Measurements from ENCODE around the gene PROC.

The PROC gene

GRCh38 chr2:127414638-127415592 lies 3.3 kb upstream of the PROC start:
- no peak for DNase-seq (ENCODE audit: low spot score)

GRCh38 chr2:127415593-127416505 lies 2.4 kb upstream of the PROC start:
- DNase-seq (ENCODE audit: low spot score) = peak; percentile 88

DNA sequence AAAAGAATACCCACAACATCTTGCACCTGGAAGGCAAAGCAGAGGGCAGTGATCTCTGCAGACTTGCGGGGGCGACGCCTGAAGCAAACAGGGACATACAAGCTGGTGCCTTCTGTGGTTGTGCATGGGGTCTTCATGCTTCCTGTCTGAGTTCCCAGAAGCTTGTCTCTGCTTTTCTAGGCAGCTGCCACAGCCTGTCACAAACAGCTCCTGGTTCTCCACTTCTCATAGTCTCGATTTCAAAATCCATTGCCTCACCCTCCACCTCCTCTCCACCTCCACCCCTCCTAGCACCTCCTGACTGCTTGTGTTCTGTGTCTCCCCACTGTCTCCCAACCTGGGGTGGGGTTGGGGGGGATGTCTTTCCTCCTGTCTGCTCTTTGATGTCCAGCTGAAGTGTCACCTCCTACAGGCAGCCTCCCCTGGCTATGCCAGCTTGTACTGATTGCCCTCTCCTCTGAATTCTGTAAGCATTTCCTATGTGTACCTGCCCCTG lies 1.7 kb upstream of the PROC start:
- DNase-seq (ENCODE audit: low spot score) = no peak

- DNase-seq (ENCODE audit: low spot score) = no peak
These were observed 821 bp upstream of the PROC start for GRCh38 chr2:127417406-127417805.

DNA sequence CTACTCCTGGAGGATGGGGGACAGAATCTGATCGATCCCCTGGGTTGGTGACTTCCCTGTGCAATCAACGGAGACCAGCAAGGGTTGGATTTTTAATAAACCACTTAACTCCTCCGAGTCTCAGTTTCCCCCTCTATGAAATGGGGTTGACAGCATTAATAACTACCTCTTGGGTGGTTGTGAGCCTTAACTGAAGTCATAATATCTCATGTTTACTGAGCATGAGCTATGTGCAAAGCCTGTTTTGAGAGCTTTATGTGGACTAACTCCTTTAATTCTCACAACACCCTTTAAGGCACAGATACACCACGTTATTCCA lies 844 bp downstream of the PROC start:
- no peak for DNase-seq (ENCODE audit: low spot score)

DNA sequence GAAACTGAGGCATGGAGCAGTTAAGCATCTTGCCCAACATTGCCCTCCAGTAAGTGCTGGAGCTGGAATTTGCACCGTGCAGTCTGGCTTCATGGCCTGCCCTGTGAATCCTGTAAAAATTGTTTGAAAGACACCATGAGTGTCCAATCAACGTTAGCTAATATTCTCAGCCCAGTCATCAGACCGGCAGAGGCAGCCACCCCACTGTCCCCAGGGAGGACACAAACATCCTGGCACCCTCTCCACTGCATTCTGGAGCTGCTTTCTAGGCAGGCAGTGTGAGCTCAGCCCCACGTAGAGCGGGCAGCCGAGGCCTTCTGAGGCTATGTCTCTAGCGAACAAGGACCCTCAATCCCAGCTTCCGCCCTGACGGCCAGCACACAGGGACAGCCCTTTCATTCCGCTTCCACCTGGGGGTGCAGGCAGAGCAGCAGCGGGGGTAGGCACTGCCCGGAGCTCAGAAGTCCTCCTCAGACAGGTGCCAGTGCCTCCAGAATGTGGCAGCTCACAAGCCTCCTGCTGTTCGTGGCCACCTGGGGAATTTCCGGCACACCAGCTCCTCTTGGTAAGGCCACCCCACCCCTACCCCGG lies 1.3 kb downstream of the PROC start:
- no peak for DNase-seq (ENCODE audit: low spot score)

- no peak for DNase-seq (ENCODE audit: low spot score)
These were observed 2.0 kb downstream of the PROC start for GRCh38 chr2:127420039-127420864.

DNA sequence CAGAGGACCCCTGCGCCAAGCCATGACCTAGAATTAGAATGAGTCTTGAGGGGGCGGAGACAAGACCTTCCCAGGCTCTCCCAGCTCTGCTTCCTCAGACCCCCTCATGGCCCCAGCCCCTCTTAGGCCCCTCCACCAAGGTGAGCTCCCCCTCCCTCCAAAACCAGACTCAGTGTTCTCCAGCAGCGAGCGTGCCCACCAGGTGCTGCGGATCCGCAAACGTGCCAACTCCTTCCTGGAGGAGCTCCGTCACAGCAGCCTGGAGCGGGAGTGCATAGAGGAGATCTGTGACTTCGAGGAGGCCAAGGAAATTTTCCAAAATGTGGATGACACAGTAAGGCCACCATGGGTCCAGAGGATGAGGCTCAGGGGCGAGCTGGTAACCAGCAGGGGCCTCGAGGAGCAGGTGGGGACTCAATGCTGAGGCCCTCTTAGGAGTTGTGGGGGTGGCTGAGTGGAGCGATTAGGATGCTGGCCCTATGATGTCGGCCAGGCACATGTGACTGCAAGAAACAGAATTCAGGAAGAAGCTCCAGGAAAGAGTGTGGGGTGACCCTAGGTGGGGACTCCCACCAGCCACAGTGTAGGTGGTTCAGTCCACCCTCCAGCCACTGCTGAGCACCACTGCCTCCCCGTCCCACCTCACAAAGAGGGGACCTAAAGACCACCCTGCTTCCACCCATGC lies 3.0 kb downstream of the PROC start:
- DNase-seq (ENCODE audit: low spot score) = no peak

- no peak for DNase-seq (ENCODE audit: low spot score)
These were observed 3.8 kb downstream of the PROC start for GRCh38 chr2:127421871-127422558.

DNA sequence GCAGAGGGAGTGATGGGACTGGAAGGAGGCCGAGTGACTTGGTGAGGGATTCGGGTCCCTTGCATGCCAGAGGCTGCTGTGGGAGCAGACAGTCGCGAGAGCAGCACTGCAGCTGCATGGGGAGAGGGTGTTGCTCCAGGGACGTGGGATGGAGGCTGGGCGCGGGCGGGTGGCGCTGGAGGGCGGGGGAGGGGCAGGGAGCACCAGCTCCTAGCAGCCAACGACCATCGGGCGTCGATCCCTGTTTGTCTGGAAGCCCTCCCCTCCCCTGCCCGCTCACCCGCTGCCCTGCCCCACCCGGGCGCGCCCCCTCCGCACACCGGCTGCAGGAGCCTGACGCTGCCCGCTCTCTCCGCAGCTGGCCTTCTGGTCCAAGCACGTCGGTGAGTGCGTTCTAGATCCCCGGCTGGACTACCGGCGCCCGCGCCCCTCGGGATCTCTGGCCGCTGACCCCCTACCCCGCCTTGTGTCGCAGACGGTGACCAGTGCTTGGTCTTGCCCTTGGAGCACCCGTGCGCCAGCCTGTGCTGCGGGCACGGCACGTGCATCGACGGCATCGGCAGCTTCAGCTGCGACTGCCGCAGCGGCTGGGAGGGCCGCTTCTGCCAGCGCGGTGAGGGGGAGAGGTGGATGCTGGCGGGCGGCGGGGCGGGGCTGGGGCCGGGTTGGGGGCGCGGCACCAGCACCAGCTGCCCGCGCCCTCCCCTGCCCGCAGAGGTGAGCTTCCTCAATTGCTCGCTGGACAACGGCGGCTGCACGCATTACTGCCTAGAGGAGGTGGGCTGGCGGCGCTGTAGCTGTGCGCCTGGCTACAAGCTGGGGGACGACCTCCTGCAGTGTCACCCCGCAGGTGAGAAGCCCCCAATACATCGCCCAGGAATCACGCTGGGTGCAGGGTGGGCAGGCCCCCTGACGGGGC lies 4.6 kb downstream of the PROC start:
- no peak for DNase-seq (ENCODE audit: low spot score)

- DNase-seq (ENCODE audit: low spot score) = no peak
These were observed 5.2 kb downstream of the PROC start for GRCh38 chr2:127423478-127423843.

DNA sequence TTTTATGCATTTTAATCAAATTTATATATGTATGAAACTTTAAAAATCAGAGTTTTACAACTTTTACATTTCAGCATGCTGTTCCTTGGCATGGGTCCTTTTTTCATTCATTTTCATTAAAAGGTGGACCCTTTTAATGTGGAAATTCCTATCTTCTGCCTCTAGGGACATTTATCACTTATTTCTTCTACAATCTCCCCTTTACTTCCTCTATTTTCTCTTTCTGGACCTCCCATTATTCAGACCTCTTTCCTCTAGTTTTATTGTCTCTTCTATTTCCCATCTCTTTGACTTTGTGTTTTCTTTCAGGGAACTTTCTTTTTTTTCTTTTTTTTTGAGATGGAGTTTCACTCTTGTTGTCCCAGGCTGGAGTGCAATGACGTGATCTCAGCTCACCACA lies 5.7 kb downstream of the PROC start:
- no peak for DNase-seq (ENCODE audit: low spot score)

DNA sequence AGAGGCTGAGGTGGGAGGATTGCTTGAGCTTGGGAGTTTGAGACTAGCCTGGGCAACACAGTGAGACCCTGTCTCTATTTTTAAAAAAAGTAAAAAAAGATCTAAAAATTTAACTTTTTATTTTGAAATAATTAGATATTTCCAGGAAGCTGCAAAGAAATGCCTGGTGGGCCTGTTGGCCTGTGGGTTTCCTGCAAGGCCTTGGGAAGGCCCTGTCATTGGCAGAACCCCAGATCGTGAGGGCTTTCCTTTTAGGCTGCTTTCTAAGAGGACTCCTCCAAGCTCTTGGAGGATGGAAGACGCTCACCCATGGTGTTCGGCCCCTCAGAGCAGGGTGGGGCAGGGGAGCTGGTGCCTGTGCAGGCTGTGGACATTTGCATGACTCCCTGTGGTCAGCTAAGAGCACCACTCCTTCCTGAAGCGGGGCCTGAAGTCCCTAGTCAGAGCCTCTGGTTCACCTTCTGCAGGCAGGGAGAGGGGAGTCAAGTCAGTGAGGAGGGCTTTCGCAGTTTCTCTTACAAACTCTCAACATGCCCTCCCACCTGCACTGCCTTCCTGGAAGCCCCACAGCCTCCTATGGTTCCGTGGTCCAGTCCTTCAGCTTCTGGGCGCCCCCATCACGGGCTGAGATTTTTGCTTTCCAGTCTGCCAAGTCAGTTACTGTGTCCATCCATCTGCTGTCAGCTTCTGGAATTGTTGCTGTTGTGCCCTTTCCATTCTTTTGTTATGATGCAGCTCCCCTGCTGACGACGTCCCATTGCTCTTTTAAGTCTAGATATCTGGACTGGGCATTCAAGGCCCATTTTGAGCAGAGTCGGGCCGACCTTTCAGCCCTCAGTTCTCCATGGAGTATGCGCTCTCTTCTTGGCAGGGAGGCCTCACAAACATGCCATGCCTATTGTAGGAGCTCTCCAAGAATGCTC lies 6.6 kb downstream of the PROC start:
- DNase-seq (ENCODE audit: low spot score) = no peak

- no peak for DNase-seq (ENCODE audit: low spot score)
These were observed 7.6 kb downstream of the PROC start for GRCh38 chr2:127425540-127426490.

- no peak for DNase-seq (ENCODE audit: low spot score)
These were observed 8.5 kb downstream of the PROC start for GRCh38 chr2:127426501-127427354.

Data from kidney tubule cell (primary cell).